ENCODE measurements around the gene DLEC1. TPM values are rescaled to one million over a fixed set of nuclear protein-coding genes. Genes with fewer than 3 reads are reported as not detected.

Gene DLEC1
- total and polyA plus RNA-seq, 5 donors from 2014 or later, result 0.09 to 4.9 (median 0.64) TPM

- DNase-seq (no peak), ATAC-seq (ENCODE audit: low read depth in 2 of 2) (no peak)
- no peaks in the 10 kb centered on the region for H3K9me3 Mint-ChIP-seq
- H3K27me3 Mint-ChIP-seq, result no peaks in the 10 kb centered on the region
- peak overlapping the region in 3 of 4 donors; percentile 74 to 85 (median 83) for H3K4me3 Mint-ChIP-seq
- H3K27ac ChIP-seq (ENCODE audit: insufficient read depth, low read length, poor library complexity, severe bottlenecking), result peak overlapping the region; percentile 86
- H3K4me1 ChIP-seq (ENCODE audit: control insufficient read depth, insufficient read depth, low read length, poor library complexity, severe bottlenecking), result peaks cover 56% of the 10 kb centered on the region
- no peaks in the 10 kb centered on the region for H3K9me3 ChIP-seq (ENCODE audit: control insufficient read depth in 2 of 2, low read length in 2 of 2)
- H3K4me3 ChIP-seq (ENCODE audit: low read depth, low read length), result no peak overlapping the region
- H3K27ac Mint-ChIP-seq, result peak overlapping the region; percentile 88 to 97 (median 91)
- peaks cover 9% of the 10 kb centered on the region for H3K36me3 Mint-ChIP-seq
- peaks cover 8 to 70% (median 47%) of the 10 kb centered on the region in 4 donors for H3K4me1 Mint-ChIP-seq
- H3K36me3 ChIP-seq (ENCODE audit: control insufficient read depth, insufficient read depth, low read length), result peaks cover 17% of the 10 kb centered on the region
- no peaks in the 10 kb centered on the region for H3K27me3 ChIP-seq (ENCODE audit: control insufficient read depth, insufficient read depth, low read length)
Observed at GRCh38 chr3:37997791-37998370, 41.1 kb upstream of the DLEC1 start.

GRCh38 chr3:37999836-38000235, 39.2 kb upstream of the DLEC1 start:
- peak overlapping the region in 2 of 3 donors; percentile 48 to 78 for H3K27ac Mint-ChIP-seq
- no peak for DNase-seq

GRCh38 chr3:38000242-38000916, 38.6 kb upstream of the DLEC1 start:
- peaks cover 17% of the 10 kb centered on the region for H3K36me3 ChIP-seq (ENCODE audit: control insufficient read depth, insufficient read depth, low read length)
- Mint-ChIP-seq H3K27me3 (no peaks in the 10 kb centered on the region), H3K9me3 (no peaks in the 10 kb centered on the region), H3K36me3 (peaks cover 14% of the 10 kb centered on the region), H3K4me1 (peaks cover 0 to 63% (median 43%) of the 10 kb centered on the region in 4 donors), H3K4me3 (no peak overlapping the region), H3K27ac (peak overlapping the region in 2 of 3 donors; percentile 29 to 85)
- H3K9me3 ChIP-seq (ENCODE audit: control insufficient read depth in 2 of 2, low read length in 2 of 2), result no peaks in the 10 kb centered on the region
- ATAC-seq (ENCODE audit: low read depth in 2 of 2) (no peak), DNase-seq (no peak)
- no peak overlapping the region for H3K27ac ChIP-seq (ENCODE audit: insufficient read depth, low read length, poor library complexity, severe bottlenecking)
- no peak overlapping the region for H3K4me3 ChIP-seq (ENCODE audit: low read depth, low read length)
- no peaks in the 10 kb centered on the region for H3K27me3 ChIP-seq (ENCODE audit: control insufficient read depth, insufficient read depth, low read length)
- H3K4me1 ChIP-seq (ENCODE audit: control insufficient read depth, insufficient read depth, low read length, poor library complexity, severe bottlenecking), result peaks cover 34% of the 10 kb centered on the region

More at GRCh38 chr3:37999836-38000235, 39.2 kb upstream of the DLEC1 start:
- Mint-ChIP-seq H3K36me3 (peaks cover 14% of the 10 kb centered on the region), H3K4me1 (peaks cover 3 to 65% (median 46%) of the 10 kb centered on the region in 4 donors), H3K27me3 (no peaks in the 10 kb centered on the region), H3K9me3 (no peaks in the 10 kb centered on the region), H3K4me3 (peak overlapping the region in 3 of 4 donors; percentile 50 to 76 (median 57))
- peaks cover 17% of the 10 kb centered on the region for H3K36me3 ChIP-seq (ENCODE audit: control insufficient read depth, insufficient read depth, low read length)
- H3K27ac ChIP-seq (ENCODE audit: insufficient read depth, low read length, poor library complexity, severe bottlenecking), result no peak overlapping the region
- H3K4me3 ChIP-seq (ENCODE audit: low read depth, low read length), result no peak overlapping the region
- peaks cover 40% of the 10 kb centered on the region for H3K4me1 ChIP-seq (ENCODE audit: control insufficient read depth, insufficient read depth, low read length, poor library complexity, severe bottlenecking)
- H3K27me3 ChIP-seq (ENCODE audit: control insufficient read depth, insufficient read depth, low read length), result no peaks in the 10 kb centered on the region
- no peak for ATAC-seq (ENCODE audit: low read depth in 2 of 2)
- no peaks in the 10 kb centered on the region for H3K9me3 ChIP-seq (ENCODE audit: control insufficient read depth in 2 of 2, low read length in 2 of 2)

- ATAC-seq (ENCODE audit: low read depth in 2 of 2) (no peak), DNase-seq (no peak)
- no peaks in the 10 kb centered on the region for H3K27me3 Mint-ChIP-seq
- H3K4me1 ChIP-seq (ENCODE audit: control insufficient read depth, insufficient read depth, low read length, poor library complexity, severe bottlenecking), result peaks cover 28% of the 10 kb centered on the region
- no peaks in the 10 kb centered on the region for H3K9me3 Mint-ChIP-seq
- H3K4me1 Mint-ChIP-seq, result peaks cover 0 to 57% (median 37%) of the 10 kb centered on the region in 4 donors
- no peak overlapping the region for H3K4me3 Mint-ChIP-seq
- H3K27ac ChIP-seq (ENCODE audit: insufficient read depth, low read length, poor library complexity, severe bottlenecking), result no peak overlapping the region
- peaks cover 14% of the 10 kb centered on the region for H3K36me3 Mint-ChIP-seq
- H3K27me3 ChIP-seq (ENCODE audit: control insufficient read depth, insufficient read depth, low read length), result no peaks in the 10 kb centered on the region
- H3K27ac Mint-ChIP-seq, result peak overlapping the region in 1 of 3 donors; percentile 29
- no peaks in the 10 kb centered on the region for H3K9me3 ChIP-seq (ENCODE audit: control insufficient read depth in 2 of 2, low read length in 2 of 2)
- H3K36me3 ChIP-seq (ENCODE audit: control insufficient read depth, insufficient read depth, low read length), result peaks cover 19% of the 10 kb centered on the region
- no peak overlapping the region for H3K4me3 ChIP-seq (ENCODE audit: low read depth, low read length)
Observed at GRCh38 chr3:38000965-38001455, 38.0 kb upstream of the DLEC1 start.

GRCh38 chr3:38001456-38002081, 37.4 kb upstream of the DLEC1 start:
- H3K4me3 Mint-ChIP-seq, result peak overlapping the region in 1 of 4 donors; percentile 32

GRCh38 chr3:38002291-38002876, 36.6 kb upstream of the DLEC1 start:
- Histone ChIP-seq H3K4me3 (ENCODE audit: low read depth, low read length) (no peak overlapping the region), H3K27ac (ENCODE audit: insufficient read depth, low read length, poor library complexity, severe bottlenecking) (no peak overlapping the region), H3K27me3 (ENCODE audit: control insufficient read depth, insufficient read depth, low read length) (no peaks in the 10 kb centered on the region), H3K36me3 (ENCODE audit: control insufficient read depth, insufficient read depth, low read length) (peaks cover 24% of the 10 kb centered on the region), H3K4me1 (ENCODE audit: control insufficient read depth, insufficient read depth, low read length, poor library complexity, severe bottlenecking) (peaks cover 14% of the 10 kb centered on the region), H3K9me3 (ENCODE audit: control insufficient read depth in 2 of 2, low read length in 2 of 2) (no peaks in the 10 kb centered on the region)
- Mint-ChIP-seq H3K36me3 (peaks cover 5% of the 10 kb centered on the region), H3K4me1 (peaks cover 0 to 44% (median 28%) of the 10 kb centered on the region in 4 donors), H3K27ac (no peak overlapping the region), H3K27me3 (no peaks in the 10 kb centered on the region), H3K4me3 (peak overlapping the region in 1 of 4 donors; percentile 13), H3K9me3 (peaks cover 0 to 2% (median 0%) of the 10 kb centered on the region in 7 donors)
- ATAC-seq (ENCODE audit: low read depth in 2 of 2) (no peak), DNase-seq (no peak)

More at GRCh38 chr3:38001456-38002081, 37.4 kb upstream of the DLEC1 start:
- Histone ChIP-seq H3K36me3 (ENCODE audit: control insufficient read depth, insufficient read depth, low read length) (peaks cover 18% of the 10 kb centered on the region), H3K27me3 (ENCODE audit: control insufficient read depth, insufficient read depth, low read length) (no peaks in the 10 kb centered on the region), H3K27ac (ENCODE audit: insufficient read depth, low read length, poor library complexity, severe bottlenecking) (no peak overlapping the region), H3K4me3 (ENCODE audit: low read depth, low read length) (no peak overlapping the region), H3K4me1 (ENCODE audit: control insufficient read depth, insufficient read depth, low read length, poor library complexity, severe bottlenecking) (peaks cover 22% of the 10 kb centered on the region), H3K9me3 (ENCODE audit: control insufficient read depth in 2 of 2, low read length in 2 of 2) (no peaks in the 10 kb centered on the region)
- Mint-ChIP-seq H3K9me3 (no peaks in the 10 kb centered on the region), H3K27me3 (no peaks in the 10 kb centered on the region), H3K27ac (no peak overlapping the region), H3K4me1 (peaks cover 0 to 51% (median 34%) of the 10 kb centered on the region in 4 donors), H3K36me3 (peaks cover 10% of the 10 kb centered on the region)
- no peak for DNase-seq
- no peak for ATAC-seq (ENCODE audit: low read depth in 2 of 2)

- H3K36me3 Mint-ChIP-seq, result peaks cover 5% of the 10 kb centered on the region
- peaks cover 27% of the 10 kb centered on the region for H3K36me3 ChIP-seq (ENCODE audit: control insufficient read depth, insufficient read depth, low read length)
- DNase-seq (no peak), ATAC-seq (ENCODE audit: low read depth in 2 of 2) (no peak)
- H3K4me1 Mint-ChIP-seq, result peaks cover 0 to 40% (median 27%) of the 10 kb centered on the region in 4 donors
- peaks cover 9% of the 10 kb centered on the region for H3K4me1 ChIP-seq (ENCODE audit: control insufficient read depth, insufficient read depth, low read length, poor library complexity, severe bottlenecking)
- peak overlapping the region; percentile 58 to 82 (median 65) for H3K27ac Mint-ChIP-seq
- no peak overlapping the region for H3K27ac ChIP-seq (ENCODE audit: insufficient read depth, low read length, poor library complexity, severe bottlenecking)
- no peaks in the 10 kb centered on the region for H3K9me3 ChIP-seq (ENCODE audit: control insufficient read depth in 2 of 2, low read length in 2 of 2)
- peaks cover 0 to 2% (median 0%) of the 10 kb centered on the region in 7 donors for H3K9me3 Mint-ChIP-seq
- no peak overlapping the region for H3K4me3 ChIP-seq (ENCODE audit: low read depth, low read length)
- no peaks in the 10 kb centered on the region for H3K27me3 Mint-ChIP-seq
- peak overlapping the region in 1 of 4 donors; percentile 15 for H3K4me3 Mint-ChIP-seq
- no peaks in the 10 kb centered on the region for H3K27me3 ChIP-seq (ENCODE audit: control insufficient read depth, insufficient read depth, low read length)
Observed at GRCh38 chr3:38002940-38003339, 36.1 kb upstream of the DLEC1 start.
